Measurements from ENCODE around the gene RAD51B.

The RAD51B gene

DNA sequence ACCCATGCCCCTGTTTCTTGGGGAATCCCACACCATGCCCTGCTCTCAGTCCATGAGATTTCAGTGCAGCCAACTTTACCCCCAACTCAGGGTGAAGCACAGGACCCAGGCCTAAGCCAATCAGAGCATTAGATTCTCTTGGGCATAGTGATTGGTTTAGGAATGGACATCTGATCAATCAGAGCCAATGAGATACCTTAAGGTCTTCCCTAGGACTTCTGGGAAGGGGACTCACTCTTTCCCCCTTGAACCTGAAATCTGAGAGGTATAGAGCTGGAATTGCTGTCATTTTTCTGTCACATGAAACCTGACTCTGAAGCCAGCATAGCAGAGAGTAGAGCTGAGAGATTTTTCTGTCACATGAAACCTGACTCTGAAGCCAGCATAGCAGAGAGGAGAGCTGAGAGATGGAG lies 846.2 kb downstream of the RAD51B start:
- H3K4me3 ChIP-seq (ENCODE audit: low read depth, low read length), result no peak overlapping the region
- TF ChIP-seq, protein P1, sequence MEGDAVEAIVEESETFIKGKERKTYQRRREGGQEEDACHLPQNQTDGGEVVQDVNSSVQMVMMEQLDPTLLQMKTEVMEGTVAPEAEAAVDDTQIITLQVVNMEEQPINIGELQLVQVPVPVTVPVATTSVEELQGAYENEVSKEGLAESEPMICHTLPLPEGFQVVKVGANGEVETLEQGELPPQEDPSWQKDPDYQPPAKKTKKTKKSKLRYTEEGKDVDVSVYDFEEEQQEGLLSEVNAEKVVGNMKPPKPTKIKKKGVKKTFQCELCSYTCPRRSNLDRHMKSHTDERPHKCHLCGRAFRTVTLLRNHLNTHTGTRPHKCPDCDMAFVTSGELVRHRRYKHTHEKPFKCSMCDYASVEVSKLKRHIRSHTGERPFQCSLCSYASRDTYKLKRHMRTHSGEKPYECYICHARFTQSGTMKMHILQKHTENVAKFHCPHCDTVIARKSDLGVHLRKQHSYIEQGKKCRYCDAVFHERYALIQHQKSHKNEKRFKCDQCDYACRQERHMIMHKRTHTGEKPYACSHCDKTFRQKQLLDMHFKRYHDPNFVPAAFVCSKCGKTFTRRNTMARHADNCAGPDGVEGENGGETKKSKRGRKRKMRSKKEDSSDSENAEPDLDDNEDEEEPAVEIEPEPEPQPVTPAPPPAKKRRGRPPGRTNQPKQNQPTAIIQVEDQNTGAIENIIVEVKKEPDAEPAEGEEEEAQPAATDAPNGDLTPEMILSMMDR (IDR thresholded peaks at IDR 0.05; ENCODE audit: low read depth, low read length, missing control alignments), result no peak
- DNase-seq (ENCODE audit: low read depth), result no peak

DNA sequence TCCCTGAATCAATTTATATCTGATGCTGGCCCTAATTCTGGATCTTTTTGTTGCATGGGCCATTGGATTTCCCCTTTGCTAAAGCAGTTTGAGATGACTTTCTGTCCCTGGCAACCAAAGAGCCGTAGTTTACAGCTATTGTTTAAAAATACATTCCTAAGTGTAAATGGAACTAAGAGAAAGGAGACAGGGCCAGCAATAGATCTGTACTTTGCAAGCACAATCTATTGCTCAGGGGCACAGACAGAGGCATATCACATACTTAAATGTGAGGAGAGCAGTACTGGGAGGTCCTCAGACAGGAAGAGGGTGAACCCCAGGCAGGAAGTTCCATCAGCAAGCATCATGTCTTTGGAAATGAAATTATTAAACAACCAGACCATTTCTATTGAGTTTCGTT lies 846.7 kb downstream of the RAD51B start:
- TF ChIP-seq, protein P1 (IDR thresholded peaks at IDR 0.05; ENCODE audit: low read depth, low read length, missing control alignments), result no peak
- DNase-seq (ENCODE audit: low read depth), result no peak
- no peak overlapping the region for H3K4me3 ChIP-seq (ENCODE audit: low read depth, low read length)

DNA sequence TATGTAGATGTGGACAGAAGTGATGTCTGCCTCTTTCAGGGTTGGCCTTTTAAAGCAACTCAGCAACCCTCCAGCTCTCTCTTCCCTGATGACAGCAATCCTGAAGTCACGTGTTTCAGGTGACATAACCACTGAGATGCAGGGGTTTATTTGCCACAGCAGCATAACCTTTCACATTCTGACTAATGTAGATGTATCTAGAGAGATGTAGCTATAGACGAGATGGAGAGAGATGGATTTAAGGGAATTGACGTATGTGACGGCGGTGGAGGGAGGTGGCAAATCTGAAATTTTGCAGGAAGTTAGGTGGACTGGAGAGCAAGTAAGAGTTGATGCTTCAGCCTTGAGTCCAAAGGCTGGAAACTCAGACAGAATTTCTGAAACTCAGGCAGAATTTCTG lies 847.3 kb downstream of the RAD51B start:
- DNase-seq (ENCODE audit: low read depth), result no peak
- no peak overlapping the region for H3K4me3 ChIP-seq (ENCODE audit: low read depth, low read length)
- TF ChIP-seq, protein P1 (IDR thresholded peaks at IDR 0.05; ENCODE audit: low read depth, low read length, missing control alignments), result no peak

DNA sequence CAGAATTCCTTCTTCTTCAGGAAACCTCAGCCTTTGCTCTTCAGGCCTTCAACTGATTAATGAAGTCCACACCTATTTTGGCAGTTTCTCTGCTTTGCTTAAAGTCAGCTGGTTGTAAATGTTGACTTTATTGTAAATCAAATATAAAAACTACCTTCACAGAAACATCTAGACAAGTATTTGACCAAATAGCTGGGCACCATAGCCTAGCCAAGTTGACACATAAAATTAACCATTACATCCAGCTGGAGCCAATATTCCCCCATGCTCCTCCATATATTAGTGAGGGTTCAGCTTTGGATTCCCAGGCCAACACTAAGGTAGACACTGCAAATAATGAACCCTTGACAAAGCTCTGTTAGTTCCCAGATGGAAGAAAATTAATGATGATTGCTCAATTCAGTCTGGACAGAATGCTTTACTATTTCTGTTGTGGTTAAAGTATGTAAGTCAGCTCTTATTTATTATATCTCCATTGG lies 847.8 kb downstream of the RAD51B start:
- no peak for DNase-seq (ENCODE audit: low read depth)
- no peak overlapping the region for H3K4me3 ChIP-seq (ENCODE audit: low read depth, low read length)
- TF ChIP-seq, protein P1 (IDR thresholded peaks at IDR 0.05; ENCODE audit: low read depth, low read length, missing control alignments), result no peak

DNA sequence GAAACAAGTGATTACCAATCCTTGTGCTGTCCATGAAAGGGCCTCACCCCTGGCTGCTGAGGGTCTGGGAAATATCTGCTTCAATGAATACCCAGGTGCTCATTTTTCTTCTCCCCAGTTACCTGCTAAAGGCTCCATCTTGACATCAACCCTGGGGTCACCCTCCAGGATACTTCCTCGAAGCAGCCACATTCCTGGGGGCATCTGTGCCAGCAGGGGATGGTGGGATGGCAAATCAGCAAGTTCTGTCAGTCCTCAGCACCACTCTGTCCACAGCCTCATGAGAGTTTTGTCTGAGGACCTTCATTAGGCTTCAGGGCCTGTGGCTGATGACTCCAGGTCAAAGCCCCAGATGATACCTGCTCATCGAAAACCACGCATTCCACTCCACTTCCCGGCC lies 848.4 kb downstream of the RAD51B start:
- TF ChIP-seq, protein P1 (IDR thresholded peaks at IDR 0.05; ENCODE audit: low read depth, low read length, missing control alignments), result no peak
- no peak for DNase-seq (ENCODE audit: low read depth)
- H3K4me3 ChIP-seq (ENCODE audit: low read depth, low read length), result no peak overlapping the region

DNA sequence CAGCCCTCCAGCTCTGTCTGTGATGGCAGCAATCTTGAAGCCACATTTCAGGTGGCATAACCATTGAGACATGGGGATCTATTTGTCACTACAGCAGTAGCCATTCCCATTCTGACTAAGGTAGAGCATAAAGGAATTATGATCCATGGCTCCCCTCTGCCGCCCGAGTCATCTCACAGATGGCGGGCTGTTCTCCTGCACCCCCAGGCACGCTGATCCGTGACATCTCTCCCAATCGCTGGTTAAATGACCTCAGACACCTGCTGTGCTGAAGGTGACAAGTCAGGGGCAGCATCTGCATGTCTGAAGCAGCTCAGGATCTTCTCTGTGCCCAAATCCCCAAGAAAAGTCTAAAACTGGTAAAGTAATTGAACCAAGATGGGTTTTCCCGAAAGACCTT lies 849.0 kb downstream of the RAD51B start:
- H3K4me3 ChIP-seq (ENCODE audit: low read depth, low read length), result no peak overlapping the region
- TF ChIP-seq, protein P1 (IDR thresholded peaks at IDR 0.05; ENCODE audit: low read depth, low read length, missing control alignments), result no peak
- no peak for DNase-seq (ENCODE audit: low read depth)

DNA sequence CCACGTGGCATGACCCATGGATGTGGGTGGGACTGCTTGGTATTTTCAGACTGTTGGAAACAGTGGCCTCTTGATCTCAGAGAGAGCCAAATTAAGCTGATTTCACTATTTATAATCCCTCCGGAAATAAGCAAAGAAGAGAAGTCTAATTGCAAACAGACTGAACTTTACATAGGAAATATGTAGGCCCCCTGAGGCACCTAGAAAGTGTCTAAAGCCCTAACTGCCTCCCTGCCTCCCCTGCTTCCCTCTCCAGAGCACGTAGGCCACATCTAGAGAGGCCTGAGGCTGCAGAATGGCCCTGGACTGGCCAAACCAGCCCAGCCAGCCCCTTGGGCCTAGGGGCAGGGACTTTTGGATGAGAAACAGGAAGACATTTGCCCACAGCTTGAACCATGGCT lies 849.5 kb downstream of the RAD51B start:
- TF ChIP-seq, protein P1 (IDR thresholded peaks at IDR 0.05; ENCODE audit: low read depth, low read length, missing control alignments), result no peak
- no peak overlapping the region for H3K4me3 ChIP-seq (ENCODE audit: low read depth, low read length)
- DNase-seq (ENCODE audit: low read depth), result no peak
